Spleen (tissue), 11 donors: Measurements from ENCODE around the gene RIN2. TPM values are rescaled to one million over a fixed set of nuclear protein-coding genes. Genes with fewer than 3 reads are reported as not detected.

ENCODE experiments used
- DNase-seq: peaks from one replicate; pipeline ENCODE4 v3.0.0-alpha.2; 2020
- H3K27ac ChIP-seq, 8 donors: fragments of 200-600 bp; sonication (generic) in 7 of 8; 1 replicate in 4 of 8; 2 replicates in 4 of 8; pipeline versions ENCODE4 v1.5.0 to v1.8.0; 2016 to 2021; ENCODE audit warnings: inconsistent platforms in 4 of 8, mild to moderate bottlenecking in 4 of 8, moderate library complexity in 1 of 8
- H3K27me3 ChIP-seq, 7 donors: fragments of 200-600 bp; sonication (generic) in 6 of 7; replicated peaks in 1 of 7; 1 replicate in 4 of 7; 2 replicates in 3 of 7; pipeline versions ENCODE4 v1.5.0 to v1.8.0; 2016 to 2021; ENCODE audit warnings: inconsistent platforms in 3 of 7, mild to moderate bottlenecking in 1 of 7
- H3K36me3 ChIP-seq, 6 donors: fragments of 200-600 bp; sonication (generic) in 5 of 6; 1 replicate in 4 of 6; 2 replicates in 2 of 6; pipeline versions ENCODE4 v1.5.0 to v1.8.0; 2016 to 2021; ENCODE audit warnings: inconsistent platforms in 2 of 6
- H3K4me1 ChIP-seq, 6 donors: fragments of 200-600 bp; sonication (generic) in 5 of 6; 1 replicate in 3 of 6; 2 replicates in 3 of 6; pipeline versions ENCODE4 v1.5.0 to v1.8.0; 2016 to 2021; ENCODE audit warnings: inconsistent platforms in 3 of 6
- H3K4me3 ChIP-seq, 8 donors: fragments of 200-600 bp; sonication (generic) in 7 of 8; 1 replicate in 4 of 8; 2 replicates in 4 of 8; pipeline versions ENCODE4 v1.5.0 to v1.8.0; 2016 to 2021; ENCODE audit warnings: inconsistent platforms in 4 of 8, mild to moderate bottlenecking in 4 of 8, moderate library complexity in 2 of 8
- H3K9me3 ChIP-seq, 8 donors: fragments of 200-600 bp; sonication (generic) in 7 of 8; 1 replicate in 4 of 8; 2 replicates in 4 of 8; pipeline versions ENCODE4 v1.5.0 to v1.8.0; 2016 to 2021; ENCODE audit warnings: inconsistent platforms in 4 of 8
- POLR2A ChIP-seq, 3 donors: fragments of 450-650 bp; IDR thresholded peaks; one replicate each; pipeline ENCODE4 v1.5.1; 2017; ENCODE audit warnings: antibody characterized with exemption in 3 of 3, mild to moderate bottlenecking in 1 of 3
- POLR2AphosphoS5 ChIP-seq, 3 donors: sonication (generic); formaldehyde crosslinking; IDR thresholded peaks; one replicate each; pipeline ENCODE4 v1.5.1; 2017; ENCODE audit warnings: antibody characterized with exemption in 3 of 3
- WGBS, 5 donors: extraction: QIAGEN DNeasy Blood & Tissue Kit in 3 of 5; methylation state at CpG; one replicate each; pipeline versions ENCODE4 v1.1.5 to v1.1.7; 2013 to 2018; 5-methylcytosine and 5-hydroxymethylcytosine counted together
- intact Hi-C: fragments of 100-400 bp; cut with DNase I; formaldehyde crosslinking; loops from one replicate; pipeline ENCODE4 v1.15.0; 2023; ENCODE audit warnings: low total_unique reads
- polyA plus RNA-seq, 3 donors: library from polyadenylated mRNA; stranded (reverse); fragments of 200-250 nt; gene quantifications; one replicate each; pipeline ENCODE4 v1.2.1, GENCODE V29; 2013
- total RNA-seq, 7 donors: library from RNA; depleted of rRNA in 3 of 7; stranded (reverse); fragments of >200 nt in 3 of 7; fragmentation: NEBNext Ultra II Directional in 4 of 7; extraction: Animal tissue kit (Norgen Biotek cat#: 25700) in 4 of 7; gene quantifications; one replicate each; pipeline versions ENCODE4 v1.1.0 to v1.2.1, GENCODE V29; 2016 to 2021
- TF ChIP-seq, protein P1 (sequence below), 11 experiments: fragments of 200-600 bp in 7 of 11; fragments of 450-650 bp in 4 of 11; sonication (generic) in 4 of 11; IDR thresholded peaks in 8 of 11; conservative IDR thresholded peaks in 3 of 11; 1 replicate in 7 of 11; 2 replicates in 4 of 11; pipeline versions ENCODE4 v1.4.0 to v1.8.0; 2016 to 2021; ENCODE audit warnings: antibody characterized with exemption in 11 of 11, inconsistent platforms in 4 of 11, mild to moderate bottlenecking in 1 of 11
- donor health status: healthy with polysubstance abuse.
- donor health status: DM: no; HTN: no; CAD: no; lungs with moderate emphysema.
- donor health status: DM: no; HTN: no; CAD: no.
- donor health status: Bipolar disorder and iron deficiency.
- donor health status: healthy.
- donor health status: DM: no; HTN: no; CAD: no.
- donor health status: DM: yes; HTN: yes; CAD: no.

Gene RIN2
- total and polyA plus RNA-seq, 10 donors: 4.8 to 135 (median 64.0) TPM

DNA sequence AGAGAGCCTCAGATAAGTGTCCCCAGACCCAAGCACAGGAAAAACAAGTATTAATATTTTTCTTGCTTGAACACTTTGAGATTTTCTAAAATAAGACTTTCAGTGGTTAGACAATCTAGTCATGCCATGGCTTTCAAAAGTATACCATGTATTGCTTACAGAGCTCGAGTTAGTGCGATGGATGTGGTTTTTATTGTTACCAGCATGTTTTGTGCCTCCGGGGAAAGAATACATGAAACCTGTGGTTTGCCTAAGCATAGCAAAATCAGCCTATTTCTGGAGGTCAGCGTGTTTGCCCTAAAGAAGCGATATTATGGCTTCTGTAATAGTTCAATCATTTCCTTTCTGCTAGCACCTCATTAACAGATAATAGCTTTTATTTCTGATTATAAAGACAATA is 21.6 kb downstream of the RIN2 start:
- intact Hi-C loops: loop anchor here (5.0 to 10.0 kb wide), 2 partner anchors 105 to 218 kb away; no protein-coding TSS in a partner anchor
- DNase-seq: no peak
- Histone ChIP-seq H3K27me3 (no peaks in the 10 kb centered on the region), H3K4me3 (no peak overlapping the region), H3K36me3 (no peaks in the 10 kb centered on the region), H3K4me1 (peaks cover 0 to 35% (median 8%) of the 10 kb centered on the region in 6 donors), H3K9me3 (no peaks in the 10 kb centered on the region), H3K27ac (peak overlapping the region in 3 of 8 donors; percentile 6 to 52 (median 28))
- TF ChIP-seq POLR2AphosphoS5 (IDR thresholded peaks at IDR 0.05) (no peak), POLR2A (IDR thresholded peaks at IDR 0.05) (no peak)
- TF ChIP-seq, protein P1, sequence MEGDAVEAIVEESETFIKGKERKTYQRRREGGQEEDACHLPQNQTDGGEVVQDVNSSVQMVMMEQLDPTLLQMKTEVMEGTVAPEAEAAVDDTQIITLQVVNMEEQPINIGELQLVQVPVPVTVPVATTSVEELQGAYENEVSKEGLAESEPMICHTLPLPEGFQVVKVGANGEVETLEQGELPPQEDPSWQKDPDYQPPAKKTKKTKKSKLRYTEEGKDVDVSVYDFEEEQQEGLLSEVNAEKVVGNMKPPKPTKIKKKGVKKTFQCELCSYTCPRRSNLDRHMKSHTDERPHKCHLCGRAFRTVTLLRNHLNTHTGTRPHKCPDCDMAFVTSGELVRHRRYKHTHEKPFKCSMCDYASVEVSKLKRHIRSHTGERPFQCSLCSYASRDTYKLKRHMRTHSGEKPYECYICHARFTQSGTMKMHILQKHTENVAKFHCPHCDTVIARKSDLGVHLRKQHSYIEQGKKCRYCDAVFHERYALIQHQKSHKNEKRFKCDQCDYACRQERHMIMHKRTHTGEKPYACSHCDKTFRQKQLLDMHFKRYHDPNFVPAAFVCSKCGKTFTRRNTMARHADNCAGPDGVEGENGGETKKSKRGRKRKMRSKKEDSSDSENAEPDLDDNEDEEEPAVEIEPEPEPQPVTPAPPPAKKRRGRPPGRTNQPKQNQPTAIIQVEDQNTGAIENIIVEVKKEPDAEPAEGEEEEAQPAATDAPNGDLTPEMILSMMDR (IDR thresholded peaks at IDR 0.05 in 8 of 11, conservative IDR thresholded peaks at IDR 0.05 in 3 of 11): no peak
- 61 to 76% (median 62%) methylated on average over 5 of the region's 5 CpGs for WGBS, 5 donors

DNA sequence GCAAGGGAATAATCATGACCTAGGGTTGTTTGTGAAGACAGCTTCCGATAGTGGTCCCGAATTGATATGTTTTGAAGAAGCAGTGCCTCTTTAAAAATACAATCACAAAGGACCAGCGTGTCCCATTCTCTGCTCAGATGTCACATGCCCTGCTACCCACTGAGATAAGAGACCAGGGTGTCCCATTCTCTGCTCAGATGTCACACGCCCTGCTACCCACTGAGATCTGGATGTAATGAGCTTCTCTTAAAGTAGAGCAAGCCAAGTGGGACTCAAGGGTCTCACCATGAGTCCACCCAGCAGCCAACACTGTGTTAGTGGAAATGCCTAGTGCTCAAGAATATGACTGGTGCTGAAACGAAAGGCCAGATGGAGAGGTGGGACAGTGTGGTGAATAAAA is 22.2 kb downstream of the RIN2 start:
- DNase-seq: no peak
- no peaks in the 10 kb centered on the region for H3K27me3 ChIP-seq
- no peaks in the 10 kb centered on the region for H3K9me3 ChIP-seq
- peak overlapping the region in 3 of 8 donors; percentile 5 to 16 (median 6) for H3K27ac ChIP-seq
- TF ChIP-seq POLR2A (IDR thresholded peaks at IDR 0.05): no peak
- TF ChIP-seq, protein P1 (IDR thresholded peaks at IDR 0.05 in 8 of 11, conservative IDR thresholded peaks at IDR 0.05 in 3 of 11): no peak
- WGBS, 5 donors: 79 to 85% (median 82%) methylated on average over 5 of the region's 5 CpGs
- intact Hi-C loops: loop anchor here (5.0 to 10.0 kb wide), 2 partner anchors 105 to 217 kb away; no protein-coding TSS in a partner anchor
- H3K4me3 ChIP-seq: no peak overlapping the region
- peaks cover 4 to 37% (median 14%) of the 10 kb centered on the region in 6 donors for H3K4me1 ChIP-seq
- no peaks in the 10 kb centered on the region for H3K36me3 ChIP-seq

DNA sequence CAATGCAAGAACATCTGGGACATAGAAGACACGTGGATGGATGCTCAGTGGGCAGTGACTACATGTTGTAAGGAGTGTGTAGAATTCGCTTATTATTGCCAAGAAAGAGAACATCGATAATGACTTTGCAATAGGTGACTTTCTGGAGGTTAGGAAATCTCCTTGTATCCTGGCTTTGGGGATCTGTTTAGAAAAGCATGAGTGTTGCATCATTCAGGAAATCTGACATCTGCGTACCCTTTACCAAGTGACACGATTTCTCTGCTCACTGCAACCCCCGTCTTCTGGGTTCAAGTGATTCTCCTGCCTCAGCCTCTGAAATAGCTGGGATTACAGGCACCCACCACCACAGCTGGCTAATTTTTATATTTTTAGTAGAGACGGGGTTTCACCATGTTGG is 23.2 kb downstream of the RIN2 start:
- H3K9me3 ChIP-seq: no peaks in the 10 kb centered on the region
- intact Hi-C loops: loop anchor here (5.0 to 10.0 kb wide), 2 partner anchors 104 to 216 kb away; no protein-coding TSS in a partner anchor
- no peak for DNase-seq
- 61 to 86% (median 80%) methylated on average over 7 of the region's 7 CpGs for WGBS, 5 donors
- peaks cover 5 to 45% (median 22%) of the 10 kb centered on the region in 6 donors for H3K4me1 ChIP-seq
- H3K36me3 ChIP-seq: no peaks in the 10 kb centered on the region
- no peak overlapping the region for H3K4me3 ChIP-seq
- H3K27ac ChIP-seq: no peak overlapping the region
- no peak for TF ChIP-seq POLR2A (IDR thresholded peaks at IDR 0.05)
- TF ChIP-seq, protein P1 (IDR thresholded peaks at IDR 0.05 in 8 of 11, conservative IDR thresholded peaks at IDR 0.05 in 3 of 11): no peak
- no peak for TF ChIP-seq POLR2AphosphoS5 (IDR thresholded peaks at IDR 0.05)
- no peaks in the 10 kb centered on the region for H3K27me3 ChIP-seq

DNA sequence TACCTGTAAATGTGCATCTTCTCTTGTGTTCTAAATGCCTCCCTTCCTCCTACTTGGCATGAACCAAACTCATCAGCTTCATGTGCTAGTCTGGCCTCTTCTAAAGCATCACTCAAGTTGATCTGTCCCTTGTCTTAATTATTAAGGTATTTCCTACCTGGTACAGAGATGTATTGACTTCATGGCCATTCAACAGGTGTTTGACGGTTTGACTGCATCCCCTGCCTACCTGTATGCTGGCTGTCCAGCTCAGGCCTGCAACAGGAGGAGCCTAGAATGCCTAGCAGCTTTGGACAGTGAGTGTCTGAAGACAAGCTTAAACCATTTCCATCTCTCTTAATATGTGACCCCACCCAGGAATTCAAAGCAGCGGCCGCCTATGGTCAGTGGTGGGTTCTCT is 24.6 kb downstream of the RIN2 start:
- TF ChIP-seq, protein P1 (IDR thresholded peaks at IDR 0.05 in 8 of 11, conservative IDR thresholded peaks at IDR 0.05 in 3 of 11): no peak
- TF ChIP-seq POLR2A (IDR thresholded peaks at IDR 0.05): no peak
- TF ChIP-seq POLR2AphosphoS5 (IDR thresholded peaks at IDR 0.05): no peak
- Histone ChIP-seq H3K4me3 (no peak overlapping the region), H3K4me1 (peaks cover 5 to 50% (median 25%) of the 10 kb centered on the region in 6 donors), H3K27ac (no peak overlapping the region), H3K36me3 (no peaks in the 10 kb centered on the region), H3K27me3 (no peaks in the 10 kb centered on the region), H3K9me3 (no peaks in the 10 kb centered on the region)
- intact Hi-C loops: loop anchor here (5.0 to 10.0 kb wide), 2 partner anchors 102 to 215 kb away; no protein-coding TSS in a partner anchor
- DNase-seq: no peak
- 87 to 99% (median 97%) methylated on average over 3 of the region's 3 CpGs for WGBS, 5 donors
